ENCODE measurements around the gene BAHCC1.
"Not testable (repeated sequence)": the region's sequence is repeated elsewhere in the genome, so short reads cannot be mapped to it uniquely, and the experiment has no call there.

- not testable (repeated sequence) for TF ChIP-seq CTCF, EP300, POLR2AphosphoS5 (IDR thresholded peaks at IDR 0.05)
Observed at GRCh38 chr17:81362001-81362400, 33.3 kb upstream of the BAHCC1 start.
